NB4 (cell line): ENCODE results near the gene KIF5C.

Source experiments
- CTCF ChIP-seq: IDR thresholded peaks from one replicate; pipeline ENCODE4 v1.5.1; 2012; ENCODE audit warnings: low read depth, low read length
- MAX ChIP-seq: IDR thresholded peaks from 2 replicates; pipeline ENCODE4 v1.6.1; 2011; ENCODE audit warnings: low read depth, low read length
- MYC ChIP-seq: IDR thresholded peaks from 2 replicates; pipeline ENCODE4 v1.6.1; 2011; ENCODE audit warnings: low read depth, low read length
- POLR2A ChIP-seq: IDR thresholded peaks from 2 replicates; pipeline ENCODE4 v1.6.1; 2011; ENCODE audit warnings: mild to moderate bottlenecking; ENCODE audit not compliant: insufficient read length; ENCODE audit errors: extremely low read depth

GRCh38 chr2:149027590-149028250, 152.7 kb downstream of the KIF5C start:
- TF ChIP-seq CTCF: no peak
- TF ChIP-seq POLR2A: no peak
- no peak for TF ChIP-seq MYC
- no peak for TF ChIP-seq MAX
